HG03135 (cell line): ENCODE data around the gene BMPR1B.

ENCODE experiments used
- ATAC-seq: cut with Tn5 transposase; IDR thresholded peaks from one replicate; pipeline ENCODE4 v1.9.1; 2021; ENCODE audit warnings: mild to moderate bottlenecking, moderate library complexity; ENCODE audit not compliant: unreplicated experiment

BMPR1B gene

GRCh38 chr4:94947681-94948108 lies 189.9 kb downstream of the BMPR1B start:
- no peak for ATAC-seq

GRCh38 chr4:94954251-94954650 lies 196.5 kb downstream of the BMPR1B start:
- no peak for ATAC-seq

- ATAC-seq, result no peak
These were observed 199.3 kb downstream of the BMPR1B start for GRCh38 chr4:94957030-94957429.

- no peak for ATAC-seq
These were observed 201.6 kb downstream of the BMPR1B start for GRCh38 chr4:94959307-94959706.

- ATAC-seq, result no peak
These were observed 203.0 kb downstream of the BMPR1B start for GRCh38 chr4:94960708-94961107.

- no peak for ATAC-seq
These were observed 203.7 kb downstream of the BMPR1B start for GRCh38 chr4:94961420-94961819.

- no peak for ATAC-seq
These were observed 204.7 kb downstream of the BMPR1B start for GRCh38 chr4:94962484-94962883.

GRCh38 chr4:94965852-94966251 lies 208.1 kb downstream of the BMPR1B start:
- no peak for ATAC-seq

- ATAC-seq, result no peak
These were observed 210.7 kb downstream of the BMPR1B start for GRCh38 chr4:94968493-94968892.

GRCh38 chr4:94970650-94971049 lies 212.9 kb downstream of the BMPR1B start:
- no peak for ATAC-seq

GRCh38 chr4:94974773-94975172 lies 217.0 kb downstream of the BMPR1B start:
- ATAC-seq, result no peak

GRCh38 chr4:94976371-94977011 lies 218.7 kb downstream of the BMPR1B start:
- no peak for ATAC-seq

- ATAC-seq, result no peak
These were observed 221.1 kb downstream of the BMPR1B start for GRCh38 chr4:94978904-94979303.

- no peak for ATAC-seq
These were observed 221.9 kb downstream of the BMPR1B start for GRCh38 chr4:94979621-94980020.

- ATAC-seq, result no peak
These were observed 238.1 kb downstream of the BMPR1B start for GRCh38 chr4:94995684-94996394.

- ATAC-seq, result no peak
These were observed 242.4 kb downstream of the BMPR1B start for GRCh38 chr4:95000076-95000648.

GRCh38 chr4:95004912-95005311 lies 247.2 kb downstream of the BMPR1B start:
- ATAC-seq, result no peak

- ATAC-seq, result no peak
These were observed 250.2 kb downstream of the BMPR1B start for GRCh38 chr4:95007998-95008397.

- no peak for ATAC-seq
These were observed 255.5 kb downstream of the BMPR1B start for GRCh38 chr4:95013236-95013635.

- ATAC-seq, result no peak
These were observed 256.3 kb downstream of the BMPR1B start for GRCh38 chr4:95014068-95014467.

- no peak for ATAC-seq
These were observed 259.7 kb downstream of the BMPR1B start for GRCh38 chr4:95017305-95018064.

GRCh38 chr4:95018785-95019184 lies 261.0 kb downstream of the BMPR1B start:
- ATAC-seq, result no peak
